Measurements from ENCODE around the gene HIGD1C. TPM values are rescaled to one million over a fixed set of nuclear protein-coding genes. Genes with fewer than 3 reads are reported as not detected.

The HIGD1C gene
- total and polyA plus RNA-seq, 7 donors: not detected

DNA sequence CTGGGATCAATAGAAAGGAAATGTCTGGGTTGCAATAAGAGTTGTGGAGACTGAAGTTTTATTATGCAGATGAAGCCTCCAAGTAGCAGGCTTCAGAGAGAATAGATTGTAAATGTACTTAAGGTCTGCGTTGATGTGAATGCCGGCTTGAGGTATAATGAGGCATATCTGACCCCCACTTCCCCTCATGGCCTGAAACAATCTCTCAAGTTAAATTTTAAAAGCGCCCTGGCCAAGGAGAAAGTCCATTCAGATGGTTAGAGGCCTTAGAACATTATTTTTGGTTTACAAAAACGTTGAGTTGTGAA lies 28.3 kb upstream of the HIGD1C start:
- TF ChIP-seq CTCF (IDR thresholded peaks at IDR 0.05) (no peak), POLR2AphosphoS5 (IDR thresholded peaks at IDR 0.05) (no peak), POLR2A (IDR thresholded peaks at IDR 0.05) (no peak), EP300 (IDR thresholded peaks at IDR 0.05) (no peak)
- H3K9me3 ChIP-seq: no peaks in the 10 kb centered on the region
- no peaks in the 10 kb centered on the region for H3K36me3 ChIP-seq
- peak overlapping the region; percentile 87 to 93 (median 90) for H3K27ac ChIP-seq
- peak overlapping the region; percentile 64 to 80 (median 72) for H3K4me3 ChIP-seq
- WGBS, 2 donors: 1 to 3% methylated on average over 4 of the region's 4 CpGs
- intact Hi-C loops (cut with DNase I): loop anchor here (5.0 kb wide), 1 partner anchor 103 kb away; the partner anchor contains the start of gene SLC11A2
- no peaks in the 10 kb centered on the region for H3K27me3 ChIP-seq
- peaks cover 0 to 52% (median 45%) of the 10 kb centered on the region in 4 donors for H3K4me1 ChIP-seq
- DNase-seq: no peak

- peaks cover 0 to 58% (median 51%) of the 10 kb centered on the region in 4 donors for H3K4me1 ChIP-seq
- peak; percentile 98 for DNase-seq
- H3K36me3 ChIP-seq: peaks cover 0 to 2% (median 0%) of the 10 kb centered on the region in 4 donors
- H3K9me3 ChIP-seq: no peaks in the 10 kb centered on the region
- peak overlapping the region; percentile 64 to 80 (median 72) for H3K4me3 ChIP-seq
- H3K27ac ChIP-seq: peak overlapping the region; percentile 87 to 93 (median 90)
- TF ChIP-seq POLR2A (IDR thresholded peaks at IDR 0.05) (peak; percentile 16 to 35), EP300 (IDR thresholded peaks at IDR 0.05) (peak in 3 of 4 donors; percentile 4 to 48 (median 28)), CTCF (IDR thresholded peaks at IDR 0.05) (no peak), POLR2AphosphoS5 (IDR thresholded peaks at IDR 0.05) (peak; percentile 52 to 81 (median 74))
- no peaks in the 10 kb centered on the region for H3K27me3 ChIP-seq
- 2% methylated on average over 13 of the region's 13 CpGs for WGBS, 2 donors
- intact Hi-C loops (cut with DNase I): loop anchor here (5.0 kb wide), 1 partner anchor 103 kb away; the partner anchor contains the start of gene SLC11A2
Measured at GRCh38 chr12:50924439-50925341, 27.7 kb upstream of the HIGD1C start.

GRCh38 chr12:50925342-50925651 lies 27.0 kb upstream of the HIGD1C start:
- Histone ChIP-seq H3K36me3 (peaks cover 1 to 8% (median 2%) of the 10 kb centered on the region in 4 donors), H3K4me3 (peak overlapping the region; percentile 64 to 80 (median 72)), H3K27me3 (no peaks in the 10 kb centered on the region), H3K9me3 (no peaks in the 10 kb centered on the region), H3K4me1 (peaks cover 0 to 61% (median 51%) of the 10 kb centered on the region in 4 donors), H3K27ac (peak overlapping the region; percentile 87 to 93 (median 90))
- TF ChIP-seq POLR2AphosphoS5 (IDR thresholded peaks at IDR 0.05) (no peak), CTCF (IDR thresholded peaks at IDR 0.05) (no peak), POLR2A (IDR thresholded peaks at IDR 0.05) (no peak), EP300 (IDR thresholded peaks at IDR 0.05) (no peak)
- intact Hi-C loops (cut with DNase I): no loop called here
- whole genome bisulfite sequencing, 2 donors: 6 to 13% methylated on average over 7 of the region's 7 CpGs
- DNase-seq: no peak

GRCh38 chr12:50925920-50926319 lies 26.4 kb upstream of the HIGD1C start:
- no peaks in the 10 kb centered on the region for H3K27me3 ChIP-seq
- DNase-seq: no peak
- intact Hi-C loops (cut with DNase I): loop anchor here (2.0 kb wide), 1 partner anchor 101 kb away; no protein-coding TSS in a partner anchor
- no peak for TF ChIP-seq EP300 (IDR thresholded peaks at IDR 0.05)
- TF ChIP-seq CTCF (IDR thresholded peaks at IDR 0.05): no peak
- no peak for TF ChIP-seq POLR2A (IDR thresholded peaks at IDR 0.05)
- TF ChIP-seq POLR2AphosphoS5 (IDR thresholded peaks at IDR 0.05): no peak
- H3K27ac ChIP-seq: peak overlapping the region; percentile 87 to 93 (median 90)
- peaks cover 0 to 60% (median 46%) of the 10 kb centered on the region in 4 donors for H3K4me1 ChIP-seq
- H3K4me3 ChIP-seq: peak overlapping the region; percentile 64 to 80 (median 72)
- no peaks in the 10 kb centered on the region for H3K9me3 ChIP-seq
- WGBS, 2 donors: 10 to 22% methylated on average over 1 of the region's 1 CpG
- H3K36me3 ChIP-seq: peaks cover 7 to 14% (median 9%) of the 10 kb centered on the region in 4 donors
